GM18861 (cell line): ENCODE data around the gene TDRD3.
"Not testable (repeated sequence)": the region's sequence is repeated elsewhere in the genome, so short reads cannot be mapped to it uniquely, and the experiment has no call there.

ENCODE experiments used
- ATAC-seq: cut with Tn5 transposase; IDR thresholded peaks from one replicate; pipeline ENCODE4 v1.9.1; 2021; ENCODE audit not compliant: unreplicated experiment

TDRD3 gene

GRCh38 chr13:60398379-60398891 lies 1.4 kb downstream of the TDRD3 start:
- no peak for ATAC-seq

- no peak for ATAC-seq
Observed at GRCh38 chr13:60398907-60399589, 2.0 kb downstream of the TDRD3 start.

GRCh38 chr13:60402022-60402421 lies 5.0 kb downstream of the TDRD3 start:
- no peak for ATAC-seq

GRCh38 chr13:60407095-60407494 lies 10.1 kb downstream of the TDRD3 start:
- ATAC-seq, result no peak

- ATAC-seq, result not testable (repeated sequence)
Observed at GRCh38 chr13:60407852-60408251, 10.8 kb downstream of the TDRD3 start.

- ATAC-seq, result not testable (repeated sequence)
Observed at GRCh38 chr13:60409574-60410292, 12.7 kb downstream of the TDRD3 start.

- ATAC-seq, result no peak
Observed at GRCh38 chr13:60410299-60410698, 13.3 kb downstream of the TDRD3 start.

GRCh38 chr13:60411464-60411863 lies 14.4 kb downstream of the TDRD3 start:
- ATAC-seq, result no peak

- ATAC-seq, result no peak
Observed at GRCh38 chr13:60411983-60412382, 15.0 kb downstream of the TDRD3 start.

GRCh38 chr13:60412909-60413616 lies 16.0 kb downstream of the TDRD3 start:
- ATAC-seq, result no peak

- no peak for ATAC-seq
Observed at GRCh38 chr13:60414177-60414576, 17.2 kb downstream of the TDRD3 start.

GRCh38 chr13:60417734-60418133 lies 20.7 kb downstream of the TDRD3 start:
- ATAC-seq, result no peak

GRCh38 chr13:60418954-60419353 lies 21.9 kb downstream of the TDRD3 start:
- ATAC-seq, result no peak

- no peak for ATAC-seq
Observed at GRCh38 chr13:60425332-60425731, 28.3 kb downstream of the TDRD3 start.

GRCh38 chr13:60426075-60426474 lies 29.1 kb downstream of the TDRD3 start:
- ATAC-seq, result no peak

- ATAC-seq, result no peak
Observed at GRCh38 chr13:60427285-60427684, 30.3 kb downstream of the TDRD3 start.

- peak; percentile 74 for ATAC-seq
Observed at GRCh38 chr13:60431108-60431700, 34.2 kb downstream of the TDRD3 start.

GRCh38 chr13:60433505-60433904 lies 36.5 kb downstream of the TDRD3 start:
- ATAC-seq, result no peak

- peak; percentile 54 for ATAC-seq
Observed at GRCh38 chr13:60435762-60436374, 38.8 kb downstream of the TDRD3 start.

- ATAC-seq, result no peak
Observed at GRCh38 chr13:60439201-60439600, 42.2 kb downstream of the TDRD3 start.

- ATAC-seq, result no peak
Observed at GRCh38 chr13:60441761-60442160, 44.7 kb downstream of the TDRD3 start.
